22Rv1 (cell line): ENCODE results near the gene LRMDA.

Source experiments
- H3K27ac ChIP-seq: fragments of 450-650 bp; 2 replicates; pipeline ENCODE4 v1.5.1; 2017
- CTCF ChIP-seq: fragments of 450-650 bp; IDR thresholded peaks from 2 replicates; pipeline ENCODE4 v1.5.1; 2017; ENCODE audit warnings: mild to moderate bottlenecking
- ZFX ChIP-seq: fragments of 450-650 bp; IDR thresholded peaks from 2 replicates; pipeline ENCODE4 v1.6.1; 2017; ENCODE audit warnings: antibody characterized with exemption, borderline replicate concordance

LRMDA gene

DNA sequence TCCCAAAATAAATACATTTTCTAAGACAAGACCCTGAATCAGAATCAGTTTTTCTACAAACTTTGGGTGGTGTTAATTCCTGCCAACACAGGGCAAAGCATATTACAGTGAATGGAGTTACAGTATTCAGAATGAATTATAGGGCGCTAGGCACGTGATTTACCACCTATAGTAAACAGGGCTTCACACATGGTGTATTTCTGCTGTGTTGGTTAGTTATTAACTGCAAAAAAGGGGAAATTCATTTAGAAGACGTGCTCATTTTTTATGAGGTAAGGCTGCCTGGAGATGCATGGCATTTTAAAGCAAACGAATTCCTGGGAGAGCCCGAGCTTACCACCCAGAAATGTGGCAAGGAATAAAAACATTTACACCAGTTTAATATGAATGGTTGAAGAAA, 393.8 kb downstream of the LRMDA start:
- TF ChIP-seq CTCF: no peak
- no peak for TF ChIP-seq ZFX

GRCh38 chr10:75825661-75826060, 394.2 kb downstream of the LRMDA start:
- no peak for TF ChIP-seq ZFX
- TF ChIP-seq CTCF: no peak
- no peak overlapping the region for H3K27ac ChIP-seq

More for the DNA sequence above, 393.8 kb downstream of the LRMDA start:
- no peak overlapping the region for H3K27ac ChIP-seq

GRCh38 chr10:75826846-75827245, 395.4 kb downstream of the LRMDA start:
- TF ChIP-seq CTCF (no peak), ZFX (no peak)
- H3K27ac ChIP-seq: no peak overlapping the region

DNA sequence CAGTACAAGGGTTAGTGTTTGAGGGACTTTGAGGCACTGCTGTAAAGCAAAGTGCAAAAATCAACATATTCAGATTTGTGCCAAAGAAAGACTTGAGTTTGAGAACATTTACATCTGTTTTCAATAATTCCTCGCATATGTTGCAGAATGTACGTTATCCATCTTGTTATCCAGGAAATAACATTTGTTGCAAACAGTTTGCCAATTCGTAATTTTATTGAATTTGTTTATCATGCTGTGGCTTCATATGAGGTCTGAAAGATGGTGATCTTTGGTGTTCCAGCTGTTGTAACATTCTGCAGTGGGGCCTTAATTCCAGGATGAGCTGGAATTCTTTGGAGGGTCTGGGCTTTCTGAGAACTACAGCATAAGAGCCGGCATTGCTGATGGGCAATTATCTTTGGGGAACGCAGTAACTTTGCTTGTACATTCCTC, 396.2 kb downstream of the LRMDA start:
- TF ChIP-seq ZFX: no peak
- no peak for TF ChIP-seq CTCF

GRCh38 chr10:75828413-75828812, 397.0 kb downstream of the LRMDA start:
- H3K27ac ChIP-seq: no peak overlapping the region
- no peak for TF ChIP-seq ZFX
- no peak for TF ChIP-seq CTCF

More for the DNA sequence above, 396.2 kb downstream of the LRMDA start:
- no peak overlapping the region for H3K27ac ChIP-seq

DNA sequence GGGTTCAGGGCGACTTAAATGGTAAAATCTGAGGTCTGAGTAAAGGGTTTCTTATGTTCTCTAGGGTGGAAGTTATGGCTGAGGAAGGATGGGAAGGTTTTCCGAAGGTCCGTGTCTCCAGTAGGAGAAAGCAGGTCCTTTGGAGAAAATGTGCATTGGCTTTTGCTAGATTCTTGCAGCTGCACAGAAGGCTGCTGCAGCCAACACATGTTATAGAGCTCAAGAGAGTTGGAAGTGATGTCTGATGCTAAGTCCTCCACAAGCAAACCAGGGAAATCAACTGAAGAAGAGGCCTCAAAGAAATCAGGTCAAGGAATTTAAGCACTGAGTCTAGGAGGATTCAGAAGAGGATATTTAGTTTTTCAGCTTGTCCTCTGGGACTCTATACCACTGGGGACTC, 404.6 kb downstream of the LRMDA start:
- TF ChIP-seq CTCF (no peak), ZFX (no peak)
- no peak overlapping the region for H3K27ac ChIP-seq

GRCh38 chr10:75838486-75838885, 407.1 kb downstream of the LRMDA start:
- H3K27ac ChIP-seq: no peak overlapping the region
- TF ChIP-seq CTCF (no peak), ZFX (no peak)
